Vagina (tissue), 2 donors: ENCODE results near the gene CCDC12. TPM values are rescaled to one million over a fixed set of nuclear protein-coding genes. Genes with fewer than 3 reads are reported as not detected.

ENCODE experiments used
- DNase-seq, 2 donors: peaks; one replicate each; pipeline ENCODE4 v3.0.0-alpha.2; 2017; ENCODE audit errors: extremely low spot score in 2 of 2
- H3K27ac ChIP-seq: fragments of 200-600 bp; sonication (generic); one replicate; pipeline ENCODE4 v1.5.1; 2019
- H3K27me3 ChIP-seq: fragments of 200-600 bp; sonication (generic); one replicate; pipeline ENCODE4 v1.5.1; 2019
- H3K36me3 ChIP-seq, 2 donors: fragments of 200-600 bp; sonication (generic); one replicate each; pipeline ENCODE4 v1.5.1; 2017 to 2019
- H3K4me1 ChIP-seq: fragments of 200-600 bp; sonication (generic); one replicate; pipeline ENCODE4 v1.5.1; 2019
- H3K4me3 ChIP-seq, 2 donors: fragments of 200-600 bp; sonication (generic); 1 replicate in 1 of 2; 2 replicates in 1 of 2; pipeline ENCODE4 v1.5.1; 2016 to 2019
- H3K9me3 ChIP-seq: fragments of 200-600 bp; sonication (generic); one replicate; pipeline ENCODE4 v1.5.1; 2019
- POLR2A ChIP-seq, 2 donors: fragments of 450-650 bp; IDR thresholded peaks; one replicate each; pipeline ENCODE4 v1.6.1; 2017; ENCODE audit warnings: antibody characterized with exemption in 2 of 2, mild to moderate bottlenecking in 2 of 2, moderate library complexity in 2 of 2
- POLR2AphosphoS5 ChIP-seq, 2 donors: sonication (generic); formaldehyde crosslinking; IDR thresholded peaks; one replicate each; pipeline ENCODE4 v1.9.0; 2017; ENCODE audit warnings: antibody characterized with exemption in 2 of 2, mild to moderate bottlenecking in 2 of 2, low read depth in 1 of 2; ENCODE audit not compliant: insufficient read depth in 1 of 2
- intact Hi-C: fragments of 100-400 bp; cut with DNase I; formaldehyde crosslinking; loops from one replicate; pipeline ENCODE4 v1.15.1; 2023
- total RNA-seq: library from RNA; depleted of rRNA; stranded (reverse); fragments of >200 nt; gene quantifications from one replicate; pipeline ENCODE4 v1.2.3, GENCODE V29; 2016
- TF ChIP-seq, protein P1 (sequence below), 3 experiments: fragments of 450-650 bp in 2 of 3; fragments of 200-600 bp in 1 of 3; sonication (generic) in 1 of 3; IDR thresholded peaks; one replicate each; pipeline ENCODE4 v1.5.1; 2017 to 2019; ENCODE audit warnings: antibody characterized with exemption in 3 of 3, mild to moderate bottlenecking in 2 of 3, moderate library complexity in 2 of 3

The CCDC12 gene
- total RNA-seq, 1 donor from 2014 or later, result 55.5 TPM

DNA sequence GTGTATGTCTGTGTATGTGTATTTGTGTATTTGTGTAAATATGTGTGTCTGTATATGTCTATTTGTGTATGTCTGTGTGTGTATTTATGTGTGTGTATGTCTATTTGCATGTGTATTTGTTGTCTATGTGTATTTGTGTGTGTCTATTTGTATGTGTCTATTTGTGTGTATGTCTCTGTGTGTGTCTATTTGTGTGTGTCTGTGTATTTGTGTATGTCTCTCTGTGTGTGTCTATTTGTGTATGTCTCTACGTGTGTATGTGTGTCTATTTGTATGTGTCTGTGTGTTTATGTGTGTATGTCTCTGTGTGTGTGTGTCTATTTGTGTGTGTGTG lies 68.6 kb downstream of the CCDC12 start:
- intact Hi-C loops, result loop anchor here (5.0 kb wide), 1 partner anchor 41 kb away; no protein-coding TSS in a partner anchor
- TF ChIP-seq, protein P1, sequence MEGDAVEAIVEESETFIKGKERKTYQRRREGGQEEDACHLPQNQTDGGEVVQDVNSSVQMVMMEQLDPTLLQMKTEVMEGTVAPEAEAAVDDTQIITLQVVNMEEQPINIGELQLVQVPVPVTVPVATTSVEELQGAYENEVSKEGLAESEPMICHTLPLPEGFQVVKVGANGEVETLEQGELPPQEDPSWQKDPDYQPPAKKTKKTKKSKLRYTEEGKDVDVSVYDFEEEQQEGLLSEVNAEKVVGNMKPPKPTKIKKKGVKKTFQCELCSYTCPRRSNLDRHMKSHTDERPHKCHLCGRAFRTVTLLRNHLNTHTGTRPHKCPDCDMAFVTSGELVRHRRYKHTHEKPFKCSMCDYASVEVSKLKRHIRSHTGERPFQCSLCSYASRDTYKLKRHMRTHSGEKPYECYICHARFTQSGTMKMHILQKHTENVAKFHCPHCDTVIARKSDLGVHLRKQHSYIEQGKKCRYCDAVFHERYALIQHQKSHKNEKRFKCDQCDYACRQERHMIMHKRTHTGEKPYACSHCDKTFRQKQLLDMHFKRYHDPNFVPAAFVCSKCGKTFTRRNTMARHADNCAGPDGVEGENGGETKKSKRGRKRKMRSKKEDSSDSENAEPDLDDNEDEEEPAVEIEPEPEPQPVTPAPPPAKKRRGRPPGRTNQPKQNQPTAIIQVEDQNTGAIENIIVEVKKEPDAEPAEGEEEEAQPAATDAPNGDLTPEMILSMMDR (IDR thresholded peaks at IDR 0.05), result no peak
- TF ChIP-seq POLR2A (IDR thresholded peaks at IDR 0.05) (no peak), POLR2AphosphoS5 (IDR thresholded peaks at IDR 0.05; ENCODE audit: insufficient read depth in 1 of 2, low read depth in 1 of 2) (no peak)
- H3K4me3 ChIP-seq, result no peak overlapping the region
- no peaks in the 10 kb centered on the region for H3K36me3 ChIP-seq
- no peaks in the 10 kb centered on the region for H3K9me3 ChIP-seq
- DNase-seq, result no peak
- H3K27me3 ChIP-seq, result no peaks in the 10 kb centered on the region
- H3K27ac ChIP-seq, result no peak overlapping the region
- peaks cover 19% of the 10 kb centered on the region for H3K4me1 ChIP-seq

DNA sequence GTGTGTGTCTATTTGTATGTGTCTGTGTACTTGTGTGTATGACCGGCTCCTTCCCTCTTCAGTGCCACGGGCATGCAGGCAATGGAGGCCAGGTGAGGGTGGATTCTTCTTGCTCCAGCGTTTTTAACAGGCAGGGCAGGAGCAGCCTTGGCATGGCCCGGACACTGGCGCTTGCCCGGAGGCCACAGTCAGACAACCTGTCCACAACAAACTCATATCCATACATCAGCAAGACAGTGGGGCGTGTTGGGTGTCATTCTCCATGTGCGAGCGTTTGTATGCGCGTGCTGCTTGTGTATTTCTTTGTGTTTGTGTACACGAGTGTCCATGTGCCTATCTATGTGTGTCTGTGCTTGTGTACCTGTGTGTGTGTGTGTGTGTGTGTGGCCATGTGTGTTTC lies 69.3 kb downstream of the CCDC12 start:
- Histone ChIP-seq H3K36me3 (no peaks in the 10 kb centered on the region), H3K4me3 (no peak overlapping the region), H3K9me3 (no peaks in the 10 kb centered on the region), H3K4me1 (peaks cover 19% of the 10 kb centered on the region), H3K27me3 (no peaks in the 10 kb centered on the region), H3K27ac (no peak overlapping the region)
- DNase-seq, result no peak
- intact Hi-C loops, result loop anchor here (5.0 kb wide), 1 partner anchor 40 kb away; no protein-coding TSS in a partner anchor
- TF ChIP-seq, protein P1 (IDR thresholded peaks at IDR 0.05), result no peak
- TF ChIP-seq POLR2AphosphoS5 (IDR thresholded peaks at IDR 0.05; ENCODE audit: insufficient read depth in 1 of 2, low read depth in 1 of 2), result no peak
- no peak for TF ChIP-seq POLR2A (IDR thresholded peaks at IDR 0.05)

DNA sequence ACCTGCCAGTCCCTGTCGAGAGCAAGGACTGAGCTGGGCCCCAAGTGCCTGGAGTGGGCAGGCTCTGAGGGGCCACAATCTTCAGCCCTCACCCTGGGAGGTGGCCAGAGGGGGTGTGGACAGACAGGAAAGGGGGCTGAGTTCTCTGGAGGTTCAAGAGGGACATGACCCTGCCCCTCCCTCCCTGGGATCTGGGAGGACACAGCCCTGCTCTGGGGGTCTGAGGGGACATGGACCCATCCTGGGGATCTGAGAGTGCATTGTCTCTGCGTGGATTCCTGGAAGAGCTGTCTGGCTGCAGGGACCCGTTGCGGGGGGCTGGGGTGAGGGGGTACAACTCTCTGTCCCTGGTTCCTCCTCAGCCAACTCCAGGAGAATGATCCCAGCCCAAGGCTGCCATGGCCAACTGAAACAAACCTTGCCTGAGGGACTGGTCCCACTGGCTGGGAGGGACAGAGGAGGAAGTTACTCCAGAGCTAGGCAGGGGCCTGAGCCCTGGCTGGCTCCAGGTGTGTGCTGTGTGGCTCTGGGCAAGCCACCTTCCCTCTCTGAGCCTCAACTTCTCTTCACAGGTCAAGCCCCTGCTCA lies 70.0 kb downstream of the CCDC12 start:
- no peaks in the 10 kb centered on the region for H3K27me3 ChIP-seq
- H3K9me3 ChIP-seq, result no peaks in the 10 kb centered on the region
- no peak overlapping the region for H3K4me3 ChIP-seq
- DNase-seq, result no peak
- H3K27ac ChIP-seq, result no peak overlapping the region
- H3K4me1 ChIP-seq, result peaks cover 19% of the 10 kb centered on the region
- H3K36me3 ChIP-seq, result no peaks in the 10 kb centered on the region
- TF ChIP-seq POLR2AphosphoS5 (IDR thresholded peaks at IDR 0.05; ENCODE audit: insufficient read depth in 1 of 2, low read depth in 1 of 2) (no peak), POLR2A (IDR thresholded peaks at IDR 0.05) (no peak)
- TF ChIP-seq, protein P1 (IDR thresholded peaks at IDR 0.05), result no peak
- intact Hi-C loops, result loop anchor here (5.0 kb wide), 1 partner anchor 39 kb away; no protein-coding TSS in a partner anchor

DNA sequence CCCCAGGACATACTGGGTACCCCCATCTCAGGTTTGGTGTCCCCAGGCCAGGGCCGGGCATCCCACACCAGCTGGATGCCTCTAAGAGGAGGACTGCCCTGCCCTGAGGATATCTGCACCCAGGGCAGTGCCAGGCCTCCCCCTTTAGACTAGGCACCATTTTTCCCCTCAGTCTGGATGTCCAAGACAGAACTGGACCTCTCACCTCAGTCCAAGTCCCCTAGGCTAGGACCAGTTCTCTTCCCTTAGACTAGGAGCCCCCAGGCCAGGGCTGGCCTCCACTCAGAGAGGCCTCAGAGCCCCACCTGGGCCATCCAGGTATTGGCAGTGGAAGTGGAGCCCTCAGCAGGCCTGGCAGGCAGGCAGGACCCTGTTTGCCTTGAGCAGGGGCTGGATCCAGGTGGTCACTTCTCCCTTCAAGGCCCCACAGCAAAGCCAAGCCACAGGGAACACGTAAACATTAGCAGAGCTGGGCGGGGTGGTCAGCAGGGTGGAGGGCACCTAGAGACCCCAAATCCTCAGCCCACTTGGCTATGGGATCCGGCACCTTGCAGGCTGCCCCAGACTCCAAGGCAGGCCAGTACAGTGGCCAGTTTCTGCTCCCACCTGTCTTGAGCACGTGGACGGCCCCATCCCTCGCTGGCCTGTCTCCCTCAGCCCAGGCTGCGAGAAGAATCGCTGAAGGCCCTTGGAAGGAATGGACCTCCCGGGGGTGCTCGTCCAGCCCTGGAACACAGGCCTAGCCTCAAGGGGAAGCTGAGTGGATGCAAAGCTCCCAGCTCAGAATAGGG lies 70.7 kb downstream of the CCDC12 start:
- intact Hi-C loops, result loop anchor here (5.0 kb wide), 1 partner anchor 39 kb away; no protein-coding TSS in a partner anchor
- Histone ChIP-seq H3K4me1 (peaks cover 19% of the 10 kb centered on the region), H3K36me3 (no peaks in the 10 kb centered on the region), H3K9me3 (no peaks in the 10 kb centered on the region), H3K27me3 (no peaks in the 10 kb centered on the region), H3K4me3 (no peak overlapping the region), H3K27ac (no peak overlapping the region)
- TF ChIP-seq, protein P1 (IDR thresholded peaks at IDR 0.05), result no peak
- TF ChIP-seq POLR2A (IDR thresholded peaks at IDR 0.05) (no peak), POLR2AphosphoS5 (IDR thresholded peaks at IDR 0.05; ENCODE audit: insufficient read depth in 1 of 2, low read depth in 1 of 2) (no peak)
- no peak for DNase-seq

DNA sequence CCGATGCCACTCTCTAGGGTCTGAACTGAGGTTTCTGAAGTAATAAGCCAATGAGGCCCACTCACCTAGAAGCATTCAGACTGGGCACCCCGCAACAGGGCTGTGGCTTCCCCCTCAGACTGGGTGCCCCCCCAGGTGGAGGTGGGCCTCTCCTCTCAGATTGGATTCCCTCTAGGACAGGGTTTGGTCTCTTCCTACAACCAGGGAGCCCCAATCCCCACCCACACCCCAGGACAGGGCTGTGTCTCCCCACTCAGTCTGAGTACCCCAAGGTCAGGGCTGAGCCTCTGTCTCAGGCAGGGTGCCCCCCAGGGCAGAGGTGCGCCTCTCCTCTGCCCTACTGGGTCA lies 71.4 kb downstream of the CCDC12 start:
- DNase-seq, result no peak
- intact Hi-C loops, result loop anchor here (5.0 kb wide), 1 partner anchor 38 kb away; no protein-coding TSS in a partner anchor
- no peaks in the 10 kb centered on the region for H3K27me3 ChIP-seq
- TF ChIP-seq, protein P1 (IDR thresholded peaks at IDR 0.05), result no peak
- TF ChIP-seq POLR2AphosphoS5 (IDR thresholded peaks at IDR 0.05; ENCODE audit: insufficient read depth in 1 of 2, low read depth in 1 of 2), result no peak
- TF ChIP-seq POLR2A (IDR thresholded peaks at IDR 0.05), result no peak
- no peak overlapping the region for H3K27ac ChIP-seq
- H3K4me3 ChIP-seq, result no peak overlapping the region
- H3K9me3 ChIP-seq, result no peaks in the 10 kb centered on the region
- H3K36me3 ChIP-seq, result no peaks in the 10 kb centered on the region
- H3K4me1 ChIP-seq, result peaks cover 20% of the 10 kb centered on the region
